ENCODE data around the gene GALNTL6.

Gene GALNTL6

GRCh38 chr4:171929907-171930306 is 116.7 kb downstream of the GALNTL6 start:
- Histone ChIP-seq H3K79me2 (ENCODE audit: insufficient read depth, low read length) (no peaks in the 10 kb centered on the region), H3K4me1 (ENCODE audit: insufficient read depth, low read length, poor library complexity, severe bottlenecking) (no peaks in the 10 kb centered on the region), H3K9ac (ENCODE audit: low read depth, low read length, poor library complexity, severe bottlenecking) (no peak overlapping the region), H3K9me2 (replicated peaks; ENCODE audit: low read depth, low read length) (no peaks in the 10 kb centered on the region), H3K27me3 (ENCODE audit: insufficient read depth, low read length, poor library complexity, severe bottlenecking) (no peaks in the 10 kb centered on the region), H3F3A (ENCODE audit: low read depth) (no peaks in the 10 kb centered on the region), H4K20me1 (ENCODE audit: insufficient read depth, low read length, poor library complexity, severe bottlenecking) (no peaks in the 10 kb centered on the region), H3K9me3 (ENCODE audit: insufficient read depth, low read depth, low read length) (no peaks in the 10 kb centered on the region), H2AFZ (ENCODE audit: low read length) (no peak overlapping the region), H3K36me3 (ENCODE audit: insufficient read depth, low read length) (no peaks in the 10 kb centered on the region), H3K4me2 (ENCODE audit: low read depth, low read length, poor library complexity, severe bottlenecking) (no peak overlapping the region), H3K4me3 (ENCODE audit: low read length, poor library complexity, severe bottlenecking) (no peak overlapping the region)
- TF ChIP-seq EZH2phosphoT487 (IDR thresholded peaks at IDR 0.05; ENCODE audit: borderline replicate concordance) (no peak), CTCF (conservative IDR thresholded peaks at IDR 0.05; ENCODE audit: low read length) (no peak)

- Histone ChIP-seq H3K9me2 (replicated peaks; ENCODE audit: low read depth, low read length) (no peaks in the 10 kb centered on the region), H3F3A (ENCODE audit: low read depth) (no peaks in the 10 kb centered on the region), H4K20me1 (ENCODE audit: insufficient read depth, low read length, poor library complexity, severe bottlenecking) (no peaks in the 10 kb centered on the region), H2AFZ (ENCODE audit: low read length) (no peak overlapping the region), H3K9ac (ENCODE audit: low read depth, low read length, poor library complexity, severe bottlenecking) (no peak overlapping the region), H3K27me3 (ENCODE audit: insufficient read depth, low read length, poor library complexity, severe bottlenecking) (no peaks in the 10 kb centered on the region), H3K4me2 (ENCODE audit: low read depth, low read length, poor library complexity, severe bottlenecking) (no peak overlapping the region), H3K4me3 (ENCODE audit: low read length, poor library complexity, severe bottlenecking) (no peak overlapping the region), H3K79me2 (ENCODE audit: insufficient read depth, low read length) (no peaks in the 10 kb centered on the region), H3K9me3 (ENCODE audit: insufficient read depth, low read depth, low read length) (no peaks in the 10 kb centered on the region), H3K36me3 (ENCODE audit: insufficient read depth, low read length) (no peaks in the 10 kb centered on the region), H3K4me1 (ENCODE audit: insufficient read depth, low read length, poor library complexity, severe bottlenecking) (no peaks in the 10 kb centered on the region)
- no peak for TF ChIP-seq CTCF (conservative IDR thresholded peaks at IDR 0.05; ENCODE audit: low read length)
- no peak for TF ChIP-seq EZH2phosphoT487 (IDR thresholded peaks at IDR 0.05; ENCODE audit: borderline replicate concordance)
Observed at GRCh38 chr4:171932238-171932637, 119.0 kb downstream of the GALNTL6 start.

- H3K4me2 ChIP-seq (ENCODE audit: low read depth, low read length, poor library complexity, severe bottlenecking): no peak overlapping the region
Observed at GRCh38 chr4:171940656-171941055, 127.5 kb downstream of the GALNTL6 start.

More at GRCh38 chr4:171940656-171941055, 127.5 kb downstream of the GALNTL6 start:
- H3K79me2 ChIP-seq (ENCODE audit: insufficient read depth, low read length): no peaks in the 10 kb centered on the region
- no peaks in the 10 kb centered on the region for H3K36me3 ChIP-seq (ENCODE audit: insufficient read depth, low read length)
- no peaks in the 10 kb centered on the region for H3K27me3 ChIP-seq (ENCODE audit: insufficient read depth, low read length, poor library complexity, severe bottlenecking)
- H2AFZ ChIP-seq (ENCODE audit: low read length): no peak overlapping the region
- H3K4me1 ChIP-seq (ENCODE audit: insufficient read depth, low read length, poor library complexity, severe bottlenecking): no peaks in the 10 kb centered on the region
- H4K20me1 ChIP-seq (ENCODE audit: insufficient read depth, low read length, poor library complexity, severe bottlenecking): no peaks in the 10 kb centered on the region
- H3K9me2 ChIP-seq (replicated peaks; ENCODE audit: low read depth, low read length): no peaks in the 10 kb centered on the region
- TF ChIP-seq EZH2phosphoT487 (IDR thresholded peaks at IDR 0.05; ENCODE audit: borderline replicate concordance): no peak
- no peak for TF ChIP-seq CTCF (conservative IDR thresholded peaks at IDR 0.05; ENCODE audit: low read length)
- no peaks in the 10 kb centered on the region for H3F3A ChIP-seq (ENCODE audit: low read depth)
- H3K4me3 ChIP-seq (ENCODE audit: low read length, poor library complexity, severe bottlenecking): no peak overlapping the region
- no peak overlapping the region for H3K9ac ChIP-seq (ENCODE audit: low read depth, low read length, poor library complexity, severe bottlenecking)
- no peaks in the 10 kb centered on the region for H3K9me3 ChIP-seq (ENCODE audit: insufficient read depth, low read depth, low read length)
